MM.1S (cell line): ENCODE measurements around the gene KLRD1.

Source experiments
- EZH2 ChIP-seq: fragments of 300-600 bp; sonication (generic); optimal IDR thresholded peaks from 2 replicates; pipeline ENCODE3; 2017; ENCODE audit warnings: low read depth, mild to moderate bottlenecking, antibody characterized with exemption, low read length, mixed read lengths
- EZH2phosphoT487 ChIP-seq: fragments of 300-600 bp; sonication (generic); IDR thresholded peaks from 2 replicates; pipeline ENCODE4 v1.6.1; 2018; ENCODE audit warnings: antibody characterized with exemption, low read length
- TF ChIP-seq, protein P1 (sequence below): fragments of 300-600 bp; sonication (generic); IDR thresholded peaks from 2 replicates; pipeline ENCODE4 v1.5.1; 2016; ENCODE audit warnings: antibody characterized with exemption, low read length, mixed read lengths

DNA sequence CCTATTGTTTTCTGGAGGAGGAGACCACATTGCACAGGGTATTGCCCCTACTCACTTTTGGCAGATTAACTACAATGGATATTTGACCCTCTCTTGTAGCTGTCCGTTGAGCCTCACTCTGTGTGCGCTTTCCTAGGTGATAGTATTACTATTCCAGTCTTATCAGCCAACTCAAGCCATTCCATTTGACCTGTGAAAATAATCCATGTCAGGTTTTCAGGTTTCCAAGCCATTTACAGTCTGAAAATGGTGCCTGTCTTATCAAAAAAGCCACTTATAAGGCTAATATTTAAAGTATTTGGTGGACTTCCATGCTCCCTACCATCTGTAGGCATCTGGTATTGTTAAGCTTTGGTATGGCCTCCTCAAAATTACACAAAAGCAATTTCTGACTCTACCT, 29.6 kb upstream of the KLRD1 start:
- TF ChIP-seq, protein P1, sequence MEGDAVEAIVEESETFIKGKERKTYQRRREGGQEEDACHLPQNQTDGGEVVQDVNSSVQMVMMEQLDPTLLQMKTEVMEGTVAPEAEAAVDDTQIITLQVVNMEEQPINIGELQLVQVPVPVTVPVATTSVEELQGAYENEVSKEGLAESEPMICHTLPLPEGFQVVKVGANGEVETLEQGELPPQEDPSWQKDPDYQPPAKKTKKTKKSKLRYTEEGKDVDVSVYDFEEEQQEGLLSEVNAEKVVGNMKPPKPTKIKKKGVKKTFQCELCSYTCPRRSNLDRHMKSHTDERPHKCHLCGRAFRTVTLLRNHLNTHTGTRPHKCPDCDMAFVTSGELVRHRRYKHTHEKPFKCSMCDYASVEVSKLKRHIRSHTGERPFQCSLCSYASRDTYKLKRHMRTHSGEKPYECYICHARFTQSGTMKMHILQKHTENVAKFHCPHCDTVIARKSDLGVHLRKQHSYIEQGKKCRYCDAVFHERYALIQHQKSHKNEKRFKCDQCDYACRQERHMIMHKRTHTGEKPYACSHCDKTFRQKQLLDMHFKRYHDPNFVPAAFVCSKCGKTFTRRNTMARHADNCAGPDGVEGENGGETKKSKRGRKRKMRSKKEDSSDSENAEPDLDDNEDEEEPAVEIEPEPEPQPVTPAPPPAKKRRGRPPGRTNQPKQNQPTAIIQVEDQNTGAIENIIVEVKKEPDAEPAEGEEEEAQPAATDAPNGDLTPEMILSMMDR, result no peak
- TF ChIP-seq EZH2 (no peak), EZH2phosphoT487 (no peak)
